Brain microvascular endothelial cell (primary cell): ENCODE data around the gene ZNF778.

Source experiments
- DNase-seq: peaks from one replicate; pipeline ENCODE4 v3.0.0-alpha.2; 2020
- H3K27ac ChIP-seq: fragments of 250-450 bp; sonication (Bioruptor Pico); 2 replicates; pipeline ENCODE4 v1.5.1; 2020; ENCODE audit warnings: mild to moderate bottlenecking, moderate library complexity
- H3K27me3 ChIP-seq: fragments of 250-450 bp; sonication (Bioruptor Pico); replicated peaks from 2 replicates; pipeline ENCODE4 v1.5.1; 2020; ENCODE audit warnings: mild to moderate bottlenecking
- H3K36me3 ChIP-seq: fragments of 250-450 bp; sonication (Bioruptor Pico); replicated peaks from 2 replicates; pipeline ENCODE4 v1.5.1; 2020; ENCODE audit warnings: mild to moderate bottlenecking
- H3K4me3 ChIP-seq: 2 replicates; pipeline ENCODE4 v1.5.1; 2011; ENCODE audit warnings: low read depth, mild to moderate bottlenecking, control low read depth, low read length, moderate library complexity
- in situ Hi-C: cut with HindIII; loops from 2 replicates; pipeline ENCODE4 v1.10.0; 2017; ENCODE audit warnings: low sequenced_read_pairs, low pct_ligation_motif_present
- TF ChIP-seq, protein P1 (sequence below): IDR thresholded peaks from 2 replicates; pipeline ENCODE4 v1.5.1; 2011; ENCODE audit warnings: low read depth, mild to moderate bottlenecking, moderate library complexity, low read length, control low read depth, inconsistent platforms; ENCODE audit errors: missing control alignments

The ZNF778 gene

DNA sequence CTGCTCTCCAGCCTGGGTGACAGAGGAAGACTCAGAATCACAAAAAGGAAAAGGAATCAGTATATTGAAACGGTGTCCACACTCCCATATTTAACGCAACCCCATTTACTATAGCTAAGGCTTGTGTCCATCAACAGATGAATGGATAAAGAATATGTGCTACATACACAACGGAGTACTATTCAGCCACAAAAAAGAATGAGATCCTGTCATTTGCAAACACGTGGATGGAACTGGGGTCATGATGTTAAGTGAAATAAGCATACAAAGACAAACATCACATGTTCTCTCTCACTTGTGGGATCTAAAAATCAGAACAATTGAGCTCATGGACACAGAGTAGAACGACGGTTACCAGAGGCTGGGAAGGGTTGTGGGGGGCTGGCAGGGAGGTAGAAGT is 55.1 kb downstream of the ZNF778 start:
- in situ Hi-C loops, result no loop called here
- TF ChIP-seq, protein P1, sequence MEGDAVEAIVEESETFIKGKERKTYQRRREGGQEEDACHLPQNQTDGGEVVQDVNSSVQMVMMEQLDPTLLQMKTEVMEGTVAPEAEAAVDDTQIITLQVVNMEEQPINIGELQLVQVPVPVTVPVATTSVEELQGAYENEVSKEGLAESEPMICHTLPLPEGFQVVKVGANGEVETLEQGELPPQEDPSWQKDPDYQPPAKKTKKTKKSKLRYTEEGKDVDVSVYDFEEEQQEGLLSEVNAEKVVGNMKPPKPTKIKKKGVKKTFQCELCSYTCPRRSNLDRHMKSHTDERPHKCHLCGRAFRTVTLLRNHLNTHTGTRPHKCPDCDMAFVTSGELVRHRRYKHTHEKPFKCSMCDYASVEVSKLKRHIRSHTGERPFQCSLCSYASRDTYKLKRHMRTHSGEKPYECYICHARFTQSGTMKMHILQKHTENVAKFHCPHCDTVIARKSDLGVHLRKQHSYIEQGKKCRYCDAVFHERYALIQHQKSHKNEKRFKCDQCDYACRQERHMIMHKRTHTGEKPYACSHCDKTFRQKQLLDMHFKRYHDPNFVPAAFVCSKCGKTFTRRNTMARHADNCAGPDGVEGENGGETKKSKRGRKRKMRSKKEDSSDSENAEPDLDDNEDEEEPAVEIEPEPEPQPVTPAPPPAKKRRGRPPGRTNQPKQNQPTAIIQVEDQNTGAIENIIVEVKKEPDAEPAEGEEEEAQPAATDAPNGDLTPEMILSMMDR, result no peak
- H3K27ac ChIP-seq, result no peak overlapping the region
- peaks cover 66% of the 10 kb centered on the region for H3K36me3 ChIP-seq
- H3K27me3 ChIP-seq, result no peaks in the 10 kb centered on the region
- DNase-seq, result no peak
- H3K4me3 ChIP-seq, result no peak overlapping the region

DNA sequence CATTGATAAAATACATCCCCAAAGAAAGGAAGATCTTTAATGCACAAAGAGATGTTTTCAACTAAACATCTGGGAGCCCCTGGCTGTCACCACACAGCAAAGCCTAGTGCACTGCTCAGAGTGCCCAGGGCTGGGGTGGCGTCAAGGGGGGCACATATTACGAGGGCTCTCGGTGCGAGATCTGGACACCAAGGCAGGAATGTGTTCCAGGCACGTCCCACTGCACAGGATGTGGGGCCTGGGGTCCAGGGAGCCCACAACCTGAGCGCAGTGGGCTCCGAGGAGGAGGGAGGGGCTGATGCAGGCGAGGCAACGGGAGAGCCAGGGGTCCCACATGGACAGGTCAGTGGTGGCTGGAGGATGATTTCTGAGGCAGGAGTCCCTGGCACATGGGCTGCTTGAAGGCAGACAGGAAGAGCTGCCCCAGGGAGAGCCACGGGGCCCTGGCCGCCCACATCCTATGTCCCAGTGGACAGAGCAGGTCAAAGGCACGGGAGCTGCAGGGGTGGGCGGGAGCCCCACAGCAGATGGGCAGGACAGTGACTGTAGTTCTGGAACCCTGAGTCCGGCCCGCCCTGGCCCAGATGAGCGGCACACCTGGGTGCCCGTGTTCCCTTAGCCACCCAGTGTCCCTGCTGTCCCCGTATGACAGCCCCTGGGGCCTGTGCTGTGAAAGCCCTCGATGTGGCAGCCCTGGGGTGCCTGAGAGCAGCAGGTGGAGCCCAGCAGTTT is 56.4 kb downstream of the ZNF778 start:
- Histone ChIP-seq H3K27me3 (no peaks in the 10 kb centered on the region), H3K4me3 (no peak overlapping the region), H3K27ac (no peak overlapping the region), H3K36me3 (peaks cover 77% of the 10 kb centered on the region)
- in situ Hi-C loops, result no loop called here
- DNase-seq, result no peak
- TF ChIP-seq, protein P1, result no peak

DNA sequence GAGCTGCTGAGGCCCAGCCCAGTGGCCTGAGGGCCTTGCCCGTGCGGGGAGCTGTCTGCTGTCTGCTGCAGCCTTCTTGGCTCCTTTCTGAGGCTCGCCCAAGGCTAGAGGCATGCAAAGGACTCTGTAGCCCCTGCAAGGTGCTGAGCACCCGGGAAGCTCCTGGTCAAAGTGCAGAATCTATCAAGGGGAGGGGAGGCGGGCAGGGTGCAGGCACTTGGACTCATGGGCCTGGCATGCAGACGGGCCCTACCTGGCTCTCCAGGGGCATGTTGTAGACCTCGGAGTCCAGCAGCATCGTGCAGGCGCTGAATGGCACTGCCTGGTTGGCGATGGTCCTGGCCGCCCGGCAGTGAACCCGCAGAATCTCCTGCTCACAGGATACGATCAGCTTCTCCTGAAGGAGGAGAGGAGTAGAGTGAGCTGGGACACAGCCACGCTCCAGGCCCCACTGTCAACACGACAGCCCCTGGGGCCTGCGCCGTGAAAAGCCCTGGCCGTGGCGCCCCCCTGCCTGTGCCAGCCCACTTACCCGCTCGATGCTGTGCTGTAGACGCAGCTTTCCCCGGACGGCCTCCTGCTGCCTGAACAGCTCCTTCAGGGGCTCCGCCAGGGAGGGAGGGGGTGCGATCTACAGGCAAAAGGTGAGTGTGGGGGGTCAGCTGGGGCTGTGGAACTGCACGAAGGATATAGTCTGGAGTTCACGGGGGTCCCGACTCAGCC is 57.2 kb downstream of the ZNF778 start:
- Histone ChIP-seq H3K36me3 (peaks cover 78% of the 10 kb centered on the region), H3K27me3 (no peaks in the 10 kb centered on the region), H3K27ac (no peak overlapping the region), H3K4me3 (no peak overlapping the region)
- no peak for DNase-seq
- TF ChIP-seq, protein P1, result no peak
- in situ Hi-C loops, result no loop called here

DNA sequence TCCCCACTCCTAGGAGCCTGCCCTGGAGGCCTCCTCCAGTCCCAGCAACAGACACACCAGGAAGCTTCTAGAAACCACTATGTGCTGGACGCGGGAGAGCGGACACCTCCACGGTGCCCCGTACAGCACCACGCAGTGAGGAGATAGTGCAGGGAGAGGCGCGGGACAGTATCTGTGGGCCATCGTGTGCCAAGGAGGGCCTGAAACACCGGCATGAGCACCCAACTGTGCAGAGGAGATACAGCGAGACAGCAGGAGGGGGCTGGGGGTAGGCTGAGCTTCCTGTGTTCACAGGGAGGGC is 57.7 kb downstream of the ZNF778 start:
- Histone ChIP-seq H3K36me3 (peaks cover 78% of the 10 kb centered on the region), H3K27me3 (no peaks in the 10 kb centered on the region), H3K27ac (no peak overlapping the region), H3K4me3 (no peak overlapping the region)
- no peak for DNase-seq
- in situ Hi-C loops, result no loop called here
- TF ChIP-seq, protein P1, result no peak

DNA sequence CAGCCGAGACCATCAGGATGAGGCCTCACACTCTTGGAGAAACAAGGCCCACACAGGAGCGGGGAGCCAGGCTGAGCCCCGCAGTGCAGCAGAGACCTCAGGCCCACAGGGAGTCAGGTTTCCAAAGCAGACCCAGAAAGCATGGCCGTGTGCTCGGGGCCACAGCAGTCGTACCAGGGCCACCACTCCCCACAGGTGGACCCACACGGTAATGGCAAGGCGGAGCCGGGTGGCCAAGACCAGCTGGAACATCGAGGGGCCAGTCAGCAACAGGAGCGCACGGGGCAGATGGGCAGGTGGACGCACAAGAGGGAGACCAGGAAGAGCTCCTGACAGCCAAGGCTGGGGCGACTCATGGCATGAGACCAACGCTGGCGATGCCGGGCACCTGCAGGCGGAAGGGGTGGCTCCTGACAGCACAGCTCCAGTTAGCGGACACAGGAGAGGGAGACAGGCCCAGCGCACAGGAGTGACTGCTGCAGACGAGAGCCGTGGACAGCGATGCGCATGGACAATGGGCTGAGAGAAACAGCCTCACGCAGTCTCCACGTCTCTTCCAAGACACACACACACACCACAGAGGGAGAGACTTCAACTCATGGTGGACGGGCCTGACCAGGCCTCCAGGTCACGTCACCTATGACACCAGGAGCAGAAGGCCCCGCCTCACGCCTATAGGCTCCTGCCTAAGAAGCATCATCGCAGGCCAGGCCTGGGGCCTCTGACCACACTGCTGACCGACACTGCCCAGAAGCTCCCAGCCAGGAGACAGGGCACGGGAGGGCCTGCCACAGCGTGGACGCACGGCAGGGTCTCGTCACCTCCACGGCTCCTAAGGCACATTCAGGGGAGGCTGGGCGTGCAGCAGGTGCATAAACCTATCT is 58.6 kb downstream of the ZNF778 start:
- no peak overlapping the region for H3K27ac ChIP-seq
- no peak overlapping the region for H3K4me3 ChIP-seq
- peaks cover 79% of the 10 kb centered on the region for H3K36me3 ChIP-seq
- TF ChIP-seq, protein P1, result no peak
- DNase-seq, result no peak
- in situ Hi-C loops, result no loop called here
- no peaks in the 10 kb centered on the region for H3K27me3 ChIP-seq
